Upper lobe of right lung (tissue), 1 donor: ENCODE measurements around the gene CD3G. TPM values are rescaled to one million over a fixed set of nuclear protein-coding genes. Genes with fewer than 3 reads are reported as not detected.
A peak's percentile ranks its signal among the peaks of the same experiment; 100 is the strongest.

ENCODE experiments used
- ATAC-seq: fragments of 200-7000 bp; cut with Tn5 transposase; one replicate; pipeline ENCODE4 v1.9.1; 2020; ENCODE audit warnings: mild to moderate bottlenecking, moderate library complexity
- DNase-seq: peaks from one replicate; pipeline ENCODE4 v3.0.0-alpha.2; 2020
- H3K27ac ChIP-seq: fragments of 200-600 bp; one replicate; pipeline ENCODE4 v1.8.0; 2022
- H3K27me3 ChIP-seq: fragments of 200-600 bp; one replicate; pipeline ENCODE4 v1.8.0; 2022; ENCODE audit warnings: mild to moderate bottlenecking
- H3K36me3 ChIP-seq: fragments of 200-600 bp; one replicate; pipeline ENCODE4 v1.8.0; 2022
- H3K4me1 ChIP-seq: fragments of 200-600 bp; one replicate; pipeline ENCODE4 v1.8.0; 2022
- H3K4me3 ChIP-seq: fragments of 200-600 bp; one replicate; pipeline ENCODE4 v1.8.0; 2022; ENCODE audit warnings: mild to moderate bottlenecking
- H3K9me3 ChIP-seq: fragments of 200-600 bp; one replicate; pipeline ENCODE4 v1.8.0; 2022
- CTCF ChIP-seq: fragments of 200-600 bp; IDR thresholded peaks from one replicate; pipeline ENCODE4 v1.8.0; 2022; ENCODE audit warnings: antibody characterized with exemption
- intact Hi-C: fragments of 100-400 bp; cut with DNase I; formaldehyde crosslinking; loops from one replicate; pipeline ENCODE4 v1.11.0; 2022
- total RNA-seq: library from RNA; stranded (reverse); fragmentation: NEBNext Ultra II Directional; extraction: Animal tissue kit (Norgen Biotek cat#: 25700); gene quantifications from one replicate; pipeline ENCODE4 v1.2.1, GENCODE V29; 2021
- donor health status: DM: no; HTN: yes; CAD: no; lungs with severe emphysema.

The CD3G gene
- total RNA-seq, 1 donor from 2014 or later, result 6.5 TPM

- intact Hi-C loops, result no loop called here
- DNase-seq, result no peak
Observed at GRCh38 chr11:118353084-118353710, 9.1 kb downstream of the CD3G start.

GRCh38 chr11:118358071-118358470 is 13.9 kb downstream of the CD3G start:
- Histone ChIP-seq H3K27ac (no peak overlapping the region), H3K36me3 (no peaks in the 10 kb centered on the region), H3K9me3 (no peaks in the 10 kb centered on the region), H3K4me3 (no peak overlapping the region), H3K27me3 (no peaks in the 10 kb centered on the region), H3K4me1 (peaks cover 15% of the 10 kb centered on the region)
- intact Hi-C loops, result no loop called here
- TF ChIP-seq CTCF, result no peak
- ATAC-seq, result no peak
- DNase-seq, result no peak

More at GRCh38 chr11:118353084-118353710, 9.1 kb downstream of the CD3G start:
- ATAC-seq, result no peak
- no peaks in the 10 kb centered on the region for H3K36me3 ChIP-seq
- TF ChIP-seq CTCF, result peak; percentile 57
- H3K4me3 ChIP-seq, result no peak overlapping the region
- no peaks in the 10 kb centered on the region for H3K9me3 ChIP-seq
- no peaks in the 10 kb centered on the region for H3K4me1 ChIP-seq
- no peak overlapping the region for H3K27ac ChIP-seq
- H3K27me3 ChIP-seq, result no peaks in the 10 kb centered on the region

GRCh38 chr11:118359295-118359958 is 15.3 kb downstream of the CD3G start, which contains the start of gene UBE4A:
Gene UBE4A, plus strand, starts transcription at chr11:118359600. Its CDS starts 5,481 bp downstream, at chr11:118365081.
- H3K27ac ChIP-seq, result peak within 1 kb of the TSS; percentile 82
- intact Hi-C loops, result no loop called here
- peak; percentile 98 for ATAC-seq

GRCh38 chr11:118364956-118365615 is 20.9 kb downstream of the CD3G start:
- Histone ChIP-seq H3K9me3 (no peaks in the 10 kb centered on the region), H3K36me3 (peaks cover 62% of the 10 kb centered on the region), H3K27ac (no peak overlapping the region), H3K4me3 (no peak overlapping the region), H3K4me1 (peaks cover 13% of the 10 kb centered on the region), H3K27me3 (no peaks in the 10 kb centered on the region)
- ATAC-seq (no peak), DNase-seq (no peak)
- intact Hi-C loops, result no loop called here
- TF ChIP-seq CTCF, result no peak

More at GRCh38 chr11:118359295-118359958, 15.3 kb downstream of the CD3G start, which contains the start of gene UBE4A:
- DNase-seq, result peak; percentile 97
- H3K4me3 ChIP-seq, result peak within 1 kb of the TSS; percentile 99
- H3K27me3 ChIP-seq, result no peaks in the 10 kb centered on the region
- H3K9me3 ChIP-seq, result no peaks in the 10 kb centered on the region
- H3K4me1 ChIP-seq, result peaks cover 15% of the 10 kb centered on the region
- no peak for TF ChIP-seq CTCF
- H3K36me3 ChIP-seq, result peaks cover 6% of the 10 kb centered on the region

- H3K4me3 ChIP-seq, result no peak overlapping the region
- no peak overlapping the region for H3K27ac ChIP-seq
- H3K9me3 ChIP-seq, result no peaks in the 10 kb centered on the region
- H3K36me3 ChIP-seq, result peaks cover 74% of the 10 kb centered on the region
- DNase-seq (no peak), ATAC-seq (no peak)
- peaks cover 1% of the 10 kb centered on the region for H3K4me1 ChIP-seq
- no peaks in the 10 kb centered on the region for H3K27me3 ChIP-seq
- intact Hi-C loops, result no loop called here
- no peak for TF ChIP-seq CTCF
Observed at GRCh38 chr11:118366287-118366686, 22.1 kb downstream of the CD3G start.
